ENCODE results near the gene TMED4. TPM values are rescaled to one million over a fixed set of nuclear protein-coding genes. Genes with fewer than 3 reads are reported as not detected.
A peak's percentile ranks its signal among the peaks of the same experiment; 100 is the strongest.

Gene TMED4
- total and polyA plus RNA-seq, 8 donors = 13.4 to 235 (median 82.3) TPM

GRCh38 chr7:44618045-44618444, 36.0 kb upstream of the TMED4 start:
- H3K36me3 ChIP-seq = peaks cover 0 to 8% (median 0%) of the 10 kb centered on the region in 4 donors
- H3K9me3 ChIP-seq = no peaks in the 10 kb centered on the region
- H3K4me3 ChIP-seq = no peak overlapping the region
- no peak for TF ChIP-seq POLR2A (IDR thresholded peaks at IDR 0.05)
- TF ChIP-seq POLR2AphosphoS5 (IDR thresholded peaks at IDR 0.05) = no peak
- TF ChIP-seq, protein P1, sequence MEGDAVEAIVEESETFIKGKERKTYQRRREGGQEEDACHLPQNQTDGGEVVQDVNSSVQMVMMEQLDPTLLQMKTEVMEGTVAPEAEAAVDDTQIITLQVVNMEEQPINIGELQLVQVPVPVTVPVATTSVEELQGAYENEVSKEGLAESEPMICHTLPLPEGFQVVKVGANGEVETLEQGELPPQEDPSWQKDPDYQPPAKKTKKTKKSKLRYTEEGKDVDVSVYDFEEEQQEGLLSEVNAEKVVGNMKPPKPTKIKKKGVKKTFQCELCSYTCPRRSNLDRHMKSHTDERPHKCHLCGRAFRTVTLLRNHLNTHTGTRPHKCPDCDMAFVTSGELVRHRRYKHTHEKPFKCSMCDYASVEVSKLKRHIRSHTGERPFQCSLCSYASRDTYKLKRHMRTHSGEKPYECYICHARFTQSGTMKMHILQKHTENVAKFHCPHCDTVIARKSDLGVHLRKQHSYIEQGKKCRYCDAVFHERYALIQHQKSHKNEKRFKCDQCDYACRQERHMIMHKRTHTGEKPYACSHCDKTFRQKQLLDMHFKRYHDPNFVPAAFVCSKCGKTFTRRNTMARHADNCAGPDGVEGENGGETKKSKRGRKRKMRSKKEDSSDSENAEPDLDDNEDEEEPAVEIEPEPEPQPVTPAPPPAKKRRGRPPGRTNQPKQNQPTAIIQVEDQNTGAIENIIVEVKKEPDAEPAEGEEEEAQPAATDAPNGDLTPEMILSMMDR (IDR thresholded peaks at IDR 0.05) = no peak
- no peak for TF ChIP-seq EP300 (IDR thresholded peaks at IDR 0.05)
- 84 to 97% (median 91%) methylated on average over 1 of the region's 1 CpG for WGBS, 5 donors
- intact Hi-C loops (cut with DNase I; ENCODE audit: low total_unique reads) = no loop called here
- no peak for DNase-seq
- H3K27me3 ChIP-seq = no peaks in the 10 kb centered on the region
- H3K4me1 ChIP-seq = peaks cover 25 to 86% (median 59%) of the 10 kb centered on the region in 4 donors
- H3K27ac ChIP-seq = no peak overlapping the region

DNA sequence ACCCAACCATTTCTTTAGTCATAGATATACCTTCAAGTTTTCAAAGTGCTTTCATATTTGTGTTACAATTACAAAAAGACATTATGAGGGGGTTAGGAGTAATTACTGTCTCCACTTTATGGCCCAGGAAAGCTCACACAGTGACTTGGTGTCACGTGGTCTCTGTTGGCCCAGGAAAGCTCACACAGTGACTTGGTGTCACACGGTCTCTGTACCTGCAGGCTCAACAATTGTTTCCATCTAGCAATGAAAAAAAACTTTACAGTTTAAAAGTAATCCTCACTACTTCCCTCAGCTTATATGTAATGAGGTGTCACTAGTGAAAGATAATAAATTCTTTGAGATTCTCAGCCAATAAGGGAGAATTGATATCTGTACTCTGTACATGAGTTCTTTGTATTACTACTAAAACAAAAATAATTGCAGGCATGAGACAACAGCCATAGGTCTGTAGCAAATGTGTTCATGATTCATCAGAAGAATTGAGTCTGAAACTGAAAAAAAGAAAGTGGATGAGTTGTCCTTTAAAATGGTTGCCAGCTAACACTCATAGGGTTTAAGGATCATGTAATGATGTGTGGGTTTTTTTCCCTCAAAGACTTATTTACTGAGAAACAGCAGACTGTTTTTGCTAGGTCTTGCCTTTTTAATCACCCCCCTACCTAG, 35.3 kb upstream of the TMED4 start:
- intact Hi-C loops (cut with DNase I; ENCODE audit: low total_unique reads) = no loop called here
- Histone ChIP-seq H3K4me3 (no peak overlapping the region), H3K27ac (peak overlapping the region in 1 of 5 donors; percentile 9), H3K27me3 (no peaks in the 10 kb centered on the region), H3K36me3 (peaks cover 0 to 8% (median 0%) of the 10 kb centered on the region in 4 donors), H3K9me3 (no peaks in the 10 kb centered on the region), H3K4me1 (peaks cover 18 to 86% (median 55%) of the 10 kb centered on the region in 4 donors)
- DNase-seq = no peak
- 40 to 60% (median 51%) methylated on average over 2 of the region's 2 CpGs for WGBS, 5 donors
- TF ChIP-seq, protein P1 (IDR thresholded peaks at IDR 0.05) = no peak
- no peak for TF ChIP-seq EP300 (IDR thresholded peaks at IDR 0.05)
- TF ChIP-seq POLR2AphosphoS5 (IDR thresholded peaks at IDR 0.05) = no peak
- TF ChIP-seq POLR2A (IDR thresholded peaks at IDR 0.05) = no peak

DNA sequence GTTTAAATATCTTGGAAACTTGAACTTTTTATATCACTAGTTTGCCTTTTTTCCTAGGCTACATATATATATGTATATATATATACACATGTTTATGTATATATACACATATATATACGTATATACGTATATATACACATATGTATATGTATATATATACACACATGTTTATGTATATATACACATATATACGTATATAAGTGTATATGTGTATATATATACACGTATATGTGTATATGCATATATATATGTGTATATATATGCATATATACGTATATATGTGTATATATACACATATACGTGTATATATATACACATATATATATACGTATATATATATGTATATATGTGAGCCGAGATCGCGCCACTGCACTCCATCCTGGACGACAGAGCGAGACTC, 34.5 kb upstream of the TMED4 start:
- intact Hi-C loops (cut with DNase I; ENCODE audit: low total_unique reads) = no loop called here
- H3K27me3 ChIP-seq = no peaks in the 10 kb centered on the region
- TF ChIP-seq, protein P1 (IDR thresholded peaks at IDR 0.05) = no peak
- TF ChIP-seq POLR2A (IDR thresholded peaks at IDR 0.05) (no peak), POLR2AphosphoS5 (IDR thresholded peaks at IDR 0.05) (no peak), EP300 (IDR thresholded peaks at IDR 0.05) (no peak)
- H3K4me1 ChIP-seq = peaks cover 12 to 81% (median 49%) of the 10 kb centered on the region in 4 donors
- no peak overlapping the region for H3K4me3 ChIP-seq
- peak overlapping the region in 1 of 5 donors; percentile 62 for H3K27ac ChIP-seq
- peaks cover 0 to 8% (median 0%) of the 10 kb centered on the region in 4 donors for H3K36me3 ChIP-seq
- WGBS, 5 donors = 87 to 93% (median 90%) methylated on average over 12 of the region's 12 CpGs
- no peak for DNase-seq
- H3K9me3 ChIP-seq = no peaks in the 10 kb centered on the region

DNA sequence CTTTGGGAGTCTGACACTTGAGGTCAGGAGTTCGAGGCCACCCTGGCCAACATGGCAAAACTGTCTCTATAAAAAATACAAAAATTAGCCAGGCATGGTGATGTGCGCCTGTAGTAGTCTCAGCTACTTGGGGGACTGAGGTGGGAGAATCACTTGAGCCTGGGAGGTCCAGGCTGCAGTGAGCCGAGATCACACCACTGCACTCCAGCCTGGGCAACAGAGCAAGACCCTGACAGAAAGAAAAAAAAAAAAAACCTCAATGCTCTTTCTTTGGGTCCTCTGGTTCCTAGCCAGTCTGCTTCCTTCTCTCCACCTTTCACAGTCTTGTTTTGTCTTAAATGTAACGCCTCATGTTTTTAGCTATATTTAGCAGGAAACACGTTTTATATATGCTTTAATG, 33.8 kb upstream of the TMED4 start:
- Histone ChIP-seq H3K4me1 (peaks cover 8 to 73% (median 42%) of the 10 kb centered on the region in 4 donors), H3K27ac (peak overlapping the region in 4 of 5 donors; percentile 14 to 68 (median 60)), H3K4me3 (no peak overlapping the region), H3K27me3 (no peaks in the 10 kb centered on the region), H3K36me3 (peaks cover 0 to 8% (median 0%) of the 10 kb centered on the region in 4 donors), H3K9me3 (no peaks in the 10 kb centered on the region)
- DNase-seq = no peak
- intact Hi-C loops (cut with DNase I; ENCODE audit: low total_unique reads) = no loop called here
- 75 to 94% (median 87%) methylated on average over 5 of the region's 5 CpGs for WGBS, 5 donors
- TF ChIP-seq EP300 (IDR thresholded peaks at IDR 0.05) (no peak), POLR2A (IDR thresholded peaks at IDR 0.05) (no peak), POLR2AphosphoS5 (IDR thresholded peaks at IDR 0.05) (no peak)
- TF ChIP-seq, protein P1 (IDR thresholded peaks at IDR 0.05) = no peak
